ENCODE data around the gene C16orf54. TPM values are rescaled to one million over a fixed set of nuclear protein-coding genes. Genes with fewer than 3 reads are reported as not detected.
"Not testable (repeated sequence)": the region's sequence is repeated elsewhere in the genome, so short reads cannot be mapped to it uniquely, and the experiment has no call there.

Gene C16orf54
- 0.54 and 0.84 TPM in 2 replicates for total RNA-seq (2014; rRNA removed; shearing (Covaris generic))

GRCh38 chr16:29745853-29746345, at the start of gene C16orf54:
TSS of gene C16orf54 (minus strand) at chr16:29745990. CDS start at chr16:29744951, 1,039 bp downstream.
- peak; percentile 80 for DNase-seq (ENCODE audit: low read depth)

- no peak for DNase-seq (ENCODE audit: low read depth)
Measured at GRCh38 chr16:29794231-29794710, 48.5 kb upstream of the C16orf54 start.

- DNase-seq (ENCODE audit: low read depth): not testable (repeated sequence)
Measured at GRCh38 chr16:29793153-29793552, 47.4 kb upstream of the C16orf54 start.

- no peak for DNase-seq (ENCODE audit: low read depth)
Measured at GRCh38 chr16:29791845-29792807, 46.3 kb upstream of the C16orf54 start.

- DNase-seq (ENCODE audit: low read depth): no peak
Measured at GRCh38 chr16:29790949-29791844, 45.4 kb upstream of the C16orf54 start.

- peak; percentile 98 for DNase-seq (ENCODE audit: low read depth)
Measured at GRCh38 chr16:29790183-29790948, 44.6 kb upstream of the C16orf54 start, which contains the start of gene KIF22. TSS of gene KIF22 (plus strand) at chr16:29790751. CDS start at chr16:29790760, 9 bp downstream.

GRCh38 chr16:29789775-29790182, 44.0 kb upstream of the C16orf54 start:
- DNase-seq (ENCODE audit: low read depth): no peak

GRCh38 chr16:29787155-29787554, 41.4 kb upstream of the C16orf54 start:
- not testable (repeated sequence) for DNase-seq (ENCODE audit: low read depth)

GRCh38 chr16:29784901-29785500, 39.2 kb upstream of the C16orf54 start:
- no peak for DNase-seq (ENCODE audit: low read depth)

GRCh38 chr16:29784157-29784556, 38.4 kb upstream of the C16orf54 start:
- peak; percentile 22 for DNase-seq (ENCODE audit: low read depth)

GRCh38 chr16:29783094-29783953, 37.5 kb upstream of the C16orf54 start:
- not testable (repeated sequence) for DNase-seq (ENCODE audit: low read depth)

- peak; percentile 44 for DNase-seq (ENCODE audit: low read depth)
Measured at GRCh38 chr16:29779474-29779873, 33.7 kb upstream of the C16orf54 start.

GRCh38 chr16:29777576-29778350, 32.0 kb upstream of the C16orf54 start, which contains the start of gene ZG16:
TSS of gene ZG16 (plus strand) at chr16:29778256. CDS start at chr16:29779267, 1,011 bp downstream.
- DNase-seq (ENCODE audit: low read depth): no peak

- peak; percentile 72 for DNase-seq (ENCODE audit: low read depth)
Measured at GRCh38 chr16:29775742-29776408, 30.1 kb upstream of the C16orf54 start.

- no peak for DNase-seq (ENCODE audit: low read depth)
Measured at GRCh38 chr16:29774730-29775129, 28.9 kb upstream of the C16orf54 start.

- not testable (repeated sequence) for DNase-seq (ENCODE audit: low read depth)
Measured at GRCh38 chr16:29772330-29772729, 26.5 kb upstream of the C16orf54 start.

GRCh38 chr16:29770250-29770929, 24.6 kb upstream of the C16orf54 start:
- no peak for DNase-seq (ENCODE audit: low read depth)

Data from M059J (cell line).